ENCODE measurements around the gene ADCY2. TPM values are rescaled to one million over a fixed set of nuclear protein-coding genes. Genes with fewer than 3 reads are reported as not detected.

Gene ADCY2
- total RNA-seq, 2 experiments from 2014 or later = not detected

- Mint-ChIP-seq H3K4me1 (no peaks in the 10 kb centered on the region), H3K27ac (no peak overlapping the region), H3K9me3 (no peaks in the 10 kb centered on the region), H3K4me3 (no peak overlapping the region), H3K36me3 (ENCODE audit: low read depth) (no peaks in the 10 kb centered on the region), H3K27me3 (peaks cover 2% of the 10 kb centered on the region)
- no peak for DNase-seq
- ChIA-PET CTCF (no interaction called here), POLR2A (no interaction called here)
Measured at GRCh38 chr5:7686794-7687193, 290.9 kb downstream of the ADCY2 start.

- ChIA-PET CTCF (no interaction called here), POLR2A (no interaction called here)
- peaks cover under 1% of the 10 kb centered on the region for H3K27me3 Mint-ChIP-seq
- no peak for DNase-seq
- H3K9me3 Mint-ChIP-seq = no peaks in the 10 kb centered on the region
- H3K4me3 Mint-ChIP-seq = no peak overlapping the region
- H3K4me1 Mint-ChIP-seq = no peaks in the 10 kb centered on the region
- H3K36me3 Mint-ChIP-seq (ENCODE audit: low read depth) = no peaks in the 10 kb centered on the region
- no peak overlapping the region for H3K27ac Mint-ChIP-seq
Measured at GRCh38 chr5:7690557-7690956, 294.6 kb downstream of the ADCY2 start.

- Mint-ChIP-seq H3K4me3 (no peak overlapping the region), H3K36me3 (ENCODE audit: low read depth) (no peaks in the 10 kb centered on the region), H3K27me3 (no peaks in the 10 kb centered on the region), H3K4me1 (no peaks in the 10 kb centered on the region), H3K9me3 (no peaks in the 10 kb centered on the region), H3K27ac (no peak overlapping the region)
- CTCF ChIA-PET = no interaction called here
- POLR2A ChIA-PET = no interaction called here
- no peak for DNase-seq
Measured at GRCh38 chr5:7705261-7705660, 309.3 kb downstream of the ADCY2 start.

GRCh38 chr5:7705736-7706135, 309.8 kb downstream of the ADCY2 start:
- CTCF ChIA-PET = no interaction called here
- DNase-seq = no peak
- H3K4me1 Mint-ChIP-seq = no peaks in the 10 kb centered on the region
- POLR2A ChIA-PET = no interaction called here
- H3K4me3 Mint-ChIP-seq = no peak overlapping the region
- H3K36me3 Mint-ChIP-seq (ENCODE audit: low read depth) = no peaks in the 10 kb centered on the region
- no peaks in the 10 kb centered on the region for H3K9me3 Mint-ChIP-seq
- H3K27me3 Mint-ChIP-seq = no peaks in the 10 kb centered on the region
- no peak overlapping the region for H3K27ac Mint-ChIP-seq

- POLR2A ChIA-PET = no interaction called here
- no peak overlapping the region for H3K27ac Mint-ChIP-seq
- no peak overlapping the region for H3K4me3 Mint-ChIP-seq
- CTCF ChIA-PET = no interaction called here
- DNase-seq = no peak
- H3K27me3 Mint-ChIP-seq = no peaks in the 10 kb centered on the region
- no peaks in the 10 kb centered on the region for H3K36me3 Mint-ChIP-seq (ENCODE audit: low read depth)
- H3K9me3 Mint-ChIP-seq = no peaks in the 10 kb centered on the region
- H3K4me1 Mint-ChIP-seq = no peaks in the 10 kb centered on the region
Measured at GRCh38 chr5:7706256-7706655, 310.3 kb downstream of the ADCY2 start.

- no peak overlapping the region for H3K27ac Mint-ChIP-seq
- H3K36me3 Mint-ChIP-seq (ENCODE audit: low read depth) = no peaks in the 10 kb centered on the region
- DNase-seq = no peak
- no peaks in the 10 kb centered on the region for H3K9me3 Mint-ChIP-seq
- H3K27me3 Mint-ChIP-seq = peaks cover 2% of the 10 kb centered on the region
- POLR2A ChIA-PET = no interaction called here
- no peaks in the 10 kb centered on the region for H3K4me1 Mint-ChIP-seq
- no peak overlapping the region for H3K4me3 Mint-ChIP-seq
- CTCF ChIA-PET = no interaction called here
Measured at GRCh38 chr5:7714119-7714518, 318.2 kb downstream of the ADCY2 start.

GRCh38 chr5:7714697-7715096, 318.8 kb downstream of the ADCY2 start:
- CTCF ChIA-PET = no interaction called here
- no peak for DNase-seq
- Mint-ChIP-seq H3K4me1 (no peaks in the 10 kb centered on the region), H3K27me3 (peaks cover 2% of the 10 kb centered on the region), H3K36me3 (ENCODE audit: low read depth) (no peaks in the 10 kb centered on the region), H3K4me3 (no peak overlapping the region), H3K27ac (no peak overlapping the region), H3K9me3 (no peaks in the 10 kb centered on the region)
- POLR2A ChIA-PET = no interaction called here

- ChIA-PET POLR2A (interaction anchor here (0.6 kb wide), 1 partner anchor 1940 kb away, joined by 3 read pairs; no protein-coding TSS in a partner anchor), CTCF (no interaction called here)
- H3K36me3 Mint-ChIP-seq (ENCODE audit: low read depth) = no peaks in the 10 kb centered on the region
- H3K4me1 Mint-ChIP-seq = no peaks in the 10 kb centered on the region
- H3K4me3 Mint-ChIP-seq = no peak overlapping the region
- no peak for DNase-seq
- H3K9me3 Mint-ChIP-seq = no peaks in the 10 kb centered on the region
- H3K27ac Mint-ChIP-seq = no peak overlapping the region
- peaks cover 2% of the 10 kb centered on the region for H3K27me3 Mint-ChIP-seq
Measured at GRCh38 chr5:7717691-7718090, 321.8 kb downstream of the ADCY2 start.

GRCh38 chr5:7728076-7728475, 332.1 kb downstream of the ADCY2 start:
- no peaks in the 10 kb centered on the region for H3K4me1 Mint-ChIP-seq
- DNase-seq = no peak
- CTCF ChIA-PET = no interaction called here
- POLR2A ChIA-PET = no interaction called here
- H3K27me3 Mint-ChIP-seq = no peaks in the 10 kb centered on the region
- H3K27ac Mint-ChIP-seq = no peak overlapping the region
- no peaks in the 10 kb centered on the region for H3K9me3 Mint-ChIP-seq
- no peak overlapping the region for H3K4me3 Mint-ChIP-seq
- H3K36me3 Mint-ChIP-seq (ENCODE audit: low read depth) = no peaks in the 10 kb centered on the region

GRCh38 chr5:7741415-7742065, 345.6 kb downstream of the ADCY2 start:
- no peak for DNase-seq
- H3K27ac Mint-ChIP-seq = no peak overlapping the region
- peaks cover 4% of the 10 kb centered on the region for H3K27me3 Mint-ChIP-seq
- no peak overlapping the region for H3K4me3 Mint-ChIP-seq
- no peaks in the 10 kb centered on the region for H3K36me3 Mint-ChIP-seq (ENCODE audit: low read depth)
- ChIA-PET POLR2A (no interaction called here), CTCF (no interaction called here)
- H3K4me1 Mint-ChIP-seq = no peaks in the 10 kb centered on the region
- H3K9me3 Mint-ChIP-seq = no peaks in the 10 kb centered on the region

- H3K4me1 Mint-ChIP-seq = no peaks in the 10 kb centered on the region
- H3K36me3 Mint-ChIP-seq (ENCODE audit: low read depth) = no peaks in the 10 kb centered on the region
- ChIA-PET CTCF (no interaction called here), POLR2A (no interaction called here)
- H3K27me3 Mint-ChIP-seq = peaks cover 4% of the 10 kb centered on the region
- no peak overlapping the region for H3K27ac Mint-ChIP-seq
- H3K9me3 Mint-ChIP-seq = no peaks in the 10 kb centered on the region
- no peak for DNase-seq
- H3K4me3 Mint-ChIP-seq = no peak overlapping the region
Measured at GRCh38 chr5:7742241-7742656, 346.3 kb downstream of the ADCY2 start.

- no peaks in the 10 kb centered on the region for H3K27me3 Mint-ChIP-seq
- no peak overlapping the region for H3K4me3 Mint-ChIP-seq
- POLR2A ChIA-PET = no interaction called here
- H3K9me3 Mint-ChIP-seq = no peaks in the 10 kb centered on the region
- H3K36me3 Mint-ChIP-seq (ENCODE audit: low read depth) = no peaks in the 10 kb centered on the region
- CTCF ChIA-PET = interaction anchor here (0.6 to 3.9 kb wide), 6 partner anchors 9 to 1523 kb away, joined by 3 to 25 read pairs (median 5); no protein-coding TSS in a partner anchor
- H3K4me1 Mint-ChIP-seq = no peaks in the 10 kb centered on the region
- H3K27ac Mint-ChIP-seq = no peak overlapping the region
- DNase-seq = peak; percentile 31
Measured at GRCh38 chr5:7745882-7746610, 350.1 kb downstream of the ADCY2 start.

GRCh38 chr5:7747728-7748127, 351.8 kb downstream of the ADCY2 start:
- Mint-ChIP-seq H3K9me3 (no peaks in the 10 kb centered on the region), H3K27ac (no peak overlapping the region), H3K36me3 (ENCODE audit: low read depth) (no peaks in the 10 kb centered on the region), H3K27me3 (peaks cover 2% of the 10 kb centered on the region), H3K4me1 (no peaks in the 10 kb centered on the region), H3K4me3 (no peak overlapping the region)
- DNase-seq = no peak
- CTCF ChIA-PET = interaction anchor here (0.7 to 0.9 kb wide), 2 partner anchors 67 to 191 kb away, joined by 3 read pairs; no protein-coding TSS in a partner anchor
- POLR2A ChIA-PET = no interaction called here

- no peaks in the 10 kb centered on the region for H3K4me1 Mint-ChIP-seq
- POLR2A ChIA-PET = no interaction called here
- no peak overlapping the region for H3K27ac Mint-ChIP-seq
- CTCF ChIA-PET = no interaction called here
- H3K27me3 Mint-ChIP-seq = peaks cover 10% of the 10 kb centered on the region
- H3K9me3 Mint-ChIP-seq = no peaks in the 10 kb centered on the region
- no peak for DNase-seq
- H3K36me3 Mint-ChIP-seq (ENCODE audit: low read depth) = no peaks in the 10 kb centered on the region
- no peak overlapping the region for H3K4me3 Mint-ChIP-seq
Measured at GRCh38 chr5:7749626-7750025, 353.7 kb downstream of the ADCY2 start.

Measured in activated CD4-positive, alpha-beta memory T cell treated with anti-CD3 and anti-CD28 coated beads, Interleukin-2, amount 10 ng/mL, durations not matched to agents 7 days and 5 days (primary cell).